ENCODE results near the gene ARID1B.

The ARID1B gene

DNA sequence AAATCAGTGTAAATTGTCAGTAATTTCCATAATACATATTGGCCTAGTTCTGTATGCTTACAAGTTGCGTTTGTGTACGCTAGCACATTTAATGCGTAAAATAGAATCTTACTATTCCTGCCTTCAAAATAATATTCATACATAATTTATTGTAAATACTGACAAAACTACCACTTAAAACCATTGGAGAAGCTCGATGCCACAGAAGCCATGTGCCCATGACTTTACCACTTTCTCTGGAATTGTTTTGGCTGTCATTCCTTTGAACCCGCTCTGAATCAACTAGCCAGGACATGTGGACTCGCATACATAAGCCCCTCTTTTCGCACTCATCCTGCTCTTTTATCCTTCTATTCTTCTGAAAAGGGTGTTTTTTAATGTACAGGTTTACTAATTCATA, 394.6 kb downstream of the ARID1B start:
- no peak for DNase-seq

DNA sequence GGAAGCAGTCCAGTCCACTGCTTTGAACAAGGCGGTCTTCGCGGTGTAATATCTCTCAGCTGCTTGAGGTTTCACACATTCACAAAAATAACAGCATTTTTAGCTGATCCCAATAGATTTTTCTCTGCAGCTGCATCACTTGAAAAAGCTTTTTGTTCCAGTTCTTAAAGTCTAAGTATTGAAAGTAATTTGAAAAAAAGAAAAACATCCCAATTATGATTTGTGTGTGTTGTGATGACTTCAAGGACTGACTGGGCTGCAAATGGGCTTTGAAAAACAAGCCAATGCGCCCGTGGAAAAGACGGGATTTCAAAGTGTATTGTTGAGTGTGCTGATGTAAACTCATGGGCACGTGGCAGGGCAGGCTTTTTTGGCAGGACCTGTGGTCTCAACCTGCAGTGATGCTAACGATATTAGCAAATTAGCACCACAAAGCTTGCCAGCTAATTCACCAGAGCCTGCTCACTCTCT, 395.1 kb downstream of the ARID1B start:
- DNase-seq, result no peak

DNA sequence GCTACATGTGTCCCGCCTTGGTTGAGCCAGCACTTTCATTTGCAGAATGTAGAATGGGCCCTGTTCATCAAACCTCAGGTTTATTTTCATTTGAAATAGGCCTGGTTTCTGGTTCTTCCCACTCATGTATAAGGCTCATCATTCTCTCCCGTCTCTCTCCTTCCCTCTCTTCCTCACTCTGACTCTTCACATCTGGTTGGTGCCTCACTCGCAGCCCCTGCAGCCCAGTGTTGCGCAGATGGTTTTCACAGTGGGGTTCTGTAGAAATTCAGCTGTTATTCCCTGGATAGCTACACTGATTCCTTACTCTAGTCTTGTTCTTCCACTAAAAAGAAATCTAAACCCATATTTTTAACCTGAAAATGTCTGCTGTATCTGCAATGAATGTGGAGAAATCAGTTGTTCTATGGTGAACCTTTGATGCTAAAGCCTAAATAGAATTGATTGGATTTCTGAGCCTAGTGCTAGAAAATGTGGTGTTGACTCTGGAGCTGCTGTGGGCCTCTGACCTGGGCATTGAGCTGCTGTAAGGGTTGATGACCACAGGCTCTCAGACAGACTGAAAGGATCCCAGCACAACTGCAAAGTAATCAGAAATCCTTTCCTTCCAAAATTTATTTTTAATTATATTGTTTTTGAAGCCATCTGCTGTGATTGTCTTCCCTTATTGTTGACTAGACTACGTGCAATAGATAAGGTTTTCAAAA, 395.8 kb downstream of the ARID1B start:
- DNase-seq, result no peak

DNA sequence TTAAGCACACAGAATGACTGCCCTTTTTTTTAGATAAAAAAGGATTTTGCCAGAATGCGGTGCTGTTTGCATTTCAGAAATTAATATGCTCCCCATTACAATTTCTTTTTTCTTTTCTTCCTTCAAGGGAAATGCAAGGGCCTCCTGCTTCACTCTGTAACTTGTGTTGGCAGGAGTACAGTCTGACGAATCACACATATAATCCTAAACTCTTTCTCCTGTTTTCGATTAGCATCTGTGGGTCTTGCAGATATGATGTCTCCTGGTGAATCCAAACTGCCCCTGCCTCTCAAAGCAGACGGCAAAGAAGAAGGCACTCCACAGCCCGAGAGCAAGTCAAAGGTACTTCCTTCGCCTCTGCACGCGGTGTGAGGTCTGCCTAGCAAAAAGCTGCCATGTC, 396.6 kb downstream of the ARID1B start:
- no peak for DNase-seq

DNA sequence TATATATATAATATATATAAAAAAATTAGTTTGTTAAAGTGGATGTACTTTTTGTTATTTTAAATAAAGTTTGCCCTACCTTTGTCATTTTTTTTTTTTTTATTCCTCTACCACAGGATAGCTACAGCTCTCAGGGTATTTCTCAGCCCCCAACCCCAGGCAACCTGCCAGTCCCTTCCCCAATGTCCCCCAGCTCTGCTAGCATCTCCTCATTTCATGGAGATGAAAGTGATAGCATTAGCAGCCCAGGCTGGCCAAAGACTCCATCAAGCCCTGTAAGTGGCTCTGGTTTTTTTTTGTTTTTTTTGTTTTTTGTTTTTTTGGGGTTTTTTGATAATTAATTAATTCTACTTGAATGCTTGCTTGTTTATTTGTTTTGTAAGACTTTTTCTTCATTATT, 397.6 kb downstream of the ARID1B start:
- DNase-seq, result no peak

DNA sequence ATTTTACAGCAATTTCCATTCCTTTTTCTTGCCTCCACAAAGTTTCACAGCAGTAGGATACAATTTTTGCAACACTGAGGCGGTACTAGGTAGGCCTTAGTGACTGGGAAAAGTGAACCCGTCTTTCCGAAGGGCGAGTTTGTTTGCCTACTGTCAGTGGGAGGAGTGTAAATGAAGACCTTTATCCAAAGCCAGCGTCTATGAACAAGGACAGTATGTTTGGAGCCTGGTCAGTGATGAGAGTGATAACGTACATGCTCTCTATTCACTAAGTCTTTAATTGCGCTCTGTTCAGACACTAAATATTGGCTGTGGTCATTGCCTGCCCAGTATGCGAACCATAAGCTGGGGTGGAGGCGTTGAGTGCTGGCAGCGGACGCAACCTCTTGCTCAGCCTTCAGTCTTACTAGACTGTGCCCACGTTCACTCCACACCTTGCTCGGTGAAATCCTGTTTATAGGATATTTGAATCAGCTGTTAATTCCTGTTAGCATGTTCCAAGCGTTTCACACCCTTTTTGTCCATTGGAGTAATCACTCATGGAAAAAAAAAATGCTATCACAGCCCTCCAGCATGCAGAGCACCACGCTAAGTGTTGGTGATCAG, 400.7 kb downstream of the ARID1B start:
- DNase-seq, result no peak

DNA sequence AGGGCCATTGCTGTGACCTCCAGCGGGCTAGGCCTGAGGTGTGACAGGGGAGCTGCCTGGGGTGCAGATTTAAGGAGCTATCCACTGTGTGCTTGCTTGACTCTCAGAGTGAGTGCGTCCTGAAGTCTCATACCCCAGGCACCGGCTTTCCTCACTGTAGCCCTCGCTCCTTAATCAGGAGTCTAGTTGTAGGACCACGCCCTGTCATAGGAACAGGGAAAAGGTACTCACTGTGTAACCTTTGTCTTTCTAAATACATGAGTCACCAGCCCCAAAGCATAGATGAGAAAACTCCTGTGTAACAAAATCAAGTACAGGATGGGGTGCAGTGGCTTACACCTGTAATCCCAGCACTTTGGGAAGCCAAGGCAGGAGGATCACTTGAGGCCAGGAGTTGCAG, 404.5 kb downstream of the ARID1B start:
- DNase-seq, result no peak

DNA sequence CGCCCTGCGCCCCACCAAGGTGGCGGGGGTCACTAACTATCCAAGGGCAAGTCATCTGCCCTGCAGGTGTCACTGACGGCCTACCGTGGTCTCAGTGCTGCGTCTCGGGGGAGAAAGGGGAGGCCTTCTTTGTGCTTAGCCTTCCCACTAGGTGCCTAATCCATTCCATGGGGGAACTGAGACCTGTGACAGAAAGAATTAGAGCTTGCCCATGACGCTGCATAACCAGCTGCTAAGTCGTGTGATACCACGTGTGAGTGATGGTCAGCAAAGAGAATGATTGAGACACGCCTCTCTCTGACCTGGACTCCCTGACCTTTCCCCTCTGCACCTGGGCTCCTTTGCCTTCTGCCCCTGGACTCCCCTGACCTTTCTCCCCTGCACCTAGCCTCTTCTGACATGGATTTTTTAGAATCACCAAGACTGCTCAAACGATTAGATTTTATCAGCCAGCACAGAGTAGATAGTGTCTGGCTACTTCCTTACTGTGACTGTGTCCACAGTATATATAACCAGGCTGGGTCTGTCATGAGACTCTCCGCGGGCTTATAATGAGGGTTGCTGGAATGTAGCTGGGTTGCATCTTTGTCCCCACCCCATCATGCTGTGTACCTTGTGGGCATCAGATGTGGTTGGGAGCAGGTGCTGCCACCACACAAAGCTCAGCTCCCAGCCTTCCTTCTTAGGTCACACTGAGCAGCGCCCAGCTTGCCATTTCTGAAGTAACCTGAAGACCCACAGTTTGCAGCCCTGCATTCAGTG, 405.5 kb downstream of the ARID1B start:
- no peak for DNase-seq

DNA sequence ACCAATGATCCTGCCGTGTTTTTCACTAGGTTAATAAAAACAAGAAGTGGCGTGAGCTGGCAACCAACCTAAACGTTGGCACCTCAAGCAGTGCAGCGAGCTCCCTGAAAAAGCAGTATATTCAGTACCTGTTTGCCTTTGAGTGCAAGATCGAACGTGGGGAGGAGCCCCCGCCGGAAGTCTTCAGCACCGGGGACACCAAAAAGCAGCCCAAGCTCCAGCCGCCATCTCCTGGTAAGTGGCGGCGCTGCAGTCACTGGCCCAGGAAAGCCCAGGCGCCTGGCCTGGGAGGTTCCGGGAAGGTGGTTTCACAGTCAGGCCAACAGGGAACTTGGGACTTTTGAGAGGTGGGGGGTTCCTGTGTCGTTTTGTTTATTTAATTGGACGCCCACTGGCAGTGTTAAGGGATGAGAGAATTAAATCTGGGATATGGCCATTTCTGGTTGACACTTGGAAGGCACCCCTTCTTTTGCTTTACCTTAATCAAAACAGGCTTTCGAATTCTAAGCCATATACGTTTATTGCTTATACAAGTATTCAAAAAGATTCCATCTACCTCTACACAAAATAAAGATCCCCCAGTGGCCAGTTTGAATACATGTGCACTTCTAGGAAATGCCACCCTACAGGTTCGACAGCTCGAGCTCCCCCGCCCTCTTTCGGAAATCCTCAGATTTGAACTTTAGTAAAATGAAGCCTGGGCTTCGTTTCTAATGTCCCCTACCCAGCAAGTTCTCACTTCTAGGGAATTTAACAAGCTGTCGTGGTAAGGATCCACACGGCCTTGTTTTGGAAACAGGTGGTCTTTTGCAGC, 407.2 kb downstream of the ARID1B start:
- DNase-seq, result no peak

DNA sequence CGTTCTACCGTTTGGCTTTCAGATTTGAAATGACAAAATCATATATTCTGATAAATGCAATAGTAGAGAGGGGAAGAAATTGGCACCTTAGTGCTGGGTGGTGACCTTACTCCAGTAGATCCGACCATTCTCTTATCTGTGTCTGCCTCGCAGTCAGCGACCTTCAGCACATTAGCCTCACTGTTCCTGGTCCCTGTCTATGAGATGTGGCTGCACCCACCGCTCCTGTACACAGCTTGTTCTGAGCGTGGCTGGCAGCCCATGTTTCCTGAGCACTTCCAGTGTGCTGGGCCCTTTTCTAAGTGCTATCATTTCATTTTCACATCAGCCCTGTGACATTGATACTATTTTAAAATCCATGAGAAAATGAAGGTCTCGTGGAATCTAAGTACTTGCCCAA, 408.0 kb downstream of the ARID1B start:
- DNase-seq, result no peak

DNA sequence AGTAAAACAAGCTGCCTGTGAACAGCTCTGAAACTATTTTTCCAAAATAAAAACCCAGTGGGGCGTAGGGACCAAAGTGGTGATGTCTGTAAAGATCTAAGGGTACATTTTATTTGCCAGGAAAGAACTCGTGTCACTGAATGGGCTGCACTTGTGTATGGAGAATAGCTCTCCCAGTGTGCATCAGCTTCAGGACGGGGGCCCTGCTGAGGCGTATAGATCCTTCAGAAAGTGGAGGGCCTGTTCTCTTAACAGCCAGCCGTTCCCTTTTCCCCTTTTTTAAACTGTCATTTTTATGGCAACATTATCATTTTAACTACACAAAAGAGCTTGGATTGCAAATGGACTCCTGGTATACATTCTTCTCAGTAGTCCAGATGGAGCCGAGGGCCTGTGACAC, 408.8 kb downstream of the ARID1B start:
- no peak for DNase-seq

DNA sequence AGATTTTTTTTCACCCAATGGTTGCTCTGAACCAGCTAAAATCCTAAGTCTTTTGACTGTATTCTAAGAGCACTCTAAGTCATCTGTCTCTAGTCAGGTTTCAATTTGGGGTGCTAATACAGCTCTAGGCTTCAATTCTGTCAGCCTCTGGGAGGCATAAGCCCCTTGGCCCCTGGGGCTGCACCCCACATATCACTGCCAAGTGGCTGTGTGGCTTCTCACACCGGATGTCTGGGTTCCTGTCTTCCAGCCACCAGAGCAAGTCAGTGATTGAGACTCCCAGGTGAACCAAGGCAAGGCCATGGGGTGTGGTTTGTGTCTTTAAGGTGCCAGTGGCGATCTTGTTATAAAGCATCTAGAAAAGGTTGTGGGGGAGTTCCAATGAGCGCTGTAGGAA, 409.6 kb downstream of the ARID1B start:
- no peak for DNase-seq

DNA sequence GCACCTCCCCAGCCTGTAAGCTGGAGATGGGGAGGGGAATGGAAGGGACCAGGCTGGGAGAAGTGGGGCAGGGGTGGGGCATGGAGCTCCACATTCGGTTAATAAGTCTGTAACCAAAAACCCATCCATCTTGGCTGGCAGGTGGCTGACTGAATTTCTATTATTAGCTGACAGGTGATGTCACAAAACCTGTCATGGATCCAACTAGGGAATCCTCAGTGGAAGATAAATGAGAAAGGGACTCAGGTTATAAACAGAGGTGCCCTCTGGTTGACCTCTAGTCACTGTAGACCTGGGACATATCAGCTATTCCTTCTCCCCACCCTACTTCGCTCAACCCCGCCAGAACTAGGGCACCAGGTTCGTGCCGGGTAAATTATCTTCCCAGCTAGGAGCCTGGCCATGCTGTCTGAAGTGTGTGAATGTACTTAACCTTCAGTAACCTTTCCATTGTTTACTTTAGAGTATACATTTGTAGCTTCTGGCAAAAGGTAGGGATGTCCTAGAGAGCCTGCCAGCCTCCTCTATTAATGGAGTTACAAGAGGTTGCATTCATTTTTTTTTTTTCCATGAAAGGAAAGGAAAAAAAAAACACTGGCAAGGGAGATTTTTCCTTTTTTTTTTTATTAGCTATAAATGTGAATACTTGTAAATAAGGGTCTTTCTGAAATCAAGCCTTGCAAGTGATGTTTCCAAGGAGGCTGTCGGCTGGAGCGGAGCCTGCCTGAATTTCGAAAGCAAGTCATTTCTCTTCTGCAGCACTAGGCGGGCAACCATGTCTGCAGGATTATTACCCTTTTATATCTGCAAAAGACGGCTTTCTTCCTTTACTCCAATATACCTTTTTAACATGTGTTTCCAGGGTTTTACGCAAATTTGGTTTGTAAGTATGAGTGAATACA, 410.3 kb downstream of the ARID1B start:
- peak; percentile 90 for DNase-seq

DNA sequence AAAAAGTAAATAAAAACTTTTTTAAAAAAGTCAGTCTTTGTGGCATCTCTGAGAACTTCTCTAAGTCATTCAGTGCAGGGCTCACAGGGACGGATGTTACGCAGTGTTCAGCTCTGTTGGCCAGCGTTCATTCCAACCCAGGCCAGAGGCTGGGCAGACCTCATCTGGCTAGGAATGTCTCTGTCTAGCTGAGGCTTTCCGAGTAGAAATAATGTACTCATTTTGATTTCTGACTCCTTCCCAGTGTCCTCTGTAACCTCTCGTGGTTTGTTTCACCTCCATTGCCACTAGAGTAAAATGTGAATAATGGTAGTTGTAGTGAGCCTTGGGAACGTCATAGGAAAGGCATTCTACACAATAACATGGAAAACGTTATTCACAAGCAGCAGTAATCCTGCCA, 411.0 kb downstream of the ARID1B start:
- no peak for DNase-seq

DNA sequence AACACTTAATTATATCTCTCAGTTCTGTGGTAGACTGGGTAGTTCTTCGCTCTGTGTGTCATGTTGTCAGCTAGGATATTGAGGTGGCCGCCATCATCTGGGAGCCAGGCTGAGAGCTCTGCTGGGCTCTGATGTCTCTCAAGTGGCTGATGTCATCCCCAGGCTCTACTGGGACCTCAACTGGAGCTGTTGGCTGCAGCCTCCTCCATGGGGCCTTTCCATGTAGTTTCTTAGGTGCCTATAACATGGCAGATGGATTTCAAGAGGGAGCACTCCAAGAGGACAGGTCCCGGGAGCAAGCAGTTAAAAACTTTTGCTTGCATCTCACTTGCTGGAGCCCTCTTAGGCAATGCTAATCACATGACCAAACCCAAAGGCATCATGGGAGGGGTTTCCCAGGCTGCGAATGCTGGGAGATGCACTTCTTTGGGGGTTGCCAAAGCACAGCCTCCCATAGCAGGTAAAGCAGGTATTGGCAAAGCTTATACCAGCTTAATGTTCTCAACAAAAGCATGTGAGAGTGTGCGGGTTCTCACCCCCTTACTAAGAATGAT, 416.3 kb downstream of the ARID1B start:
- DNase-seq, result no peak

DNA sequence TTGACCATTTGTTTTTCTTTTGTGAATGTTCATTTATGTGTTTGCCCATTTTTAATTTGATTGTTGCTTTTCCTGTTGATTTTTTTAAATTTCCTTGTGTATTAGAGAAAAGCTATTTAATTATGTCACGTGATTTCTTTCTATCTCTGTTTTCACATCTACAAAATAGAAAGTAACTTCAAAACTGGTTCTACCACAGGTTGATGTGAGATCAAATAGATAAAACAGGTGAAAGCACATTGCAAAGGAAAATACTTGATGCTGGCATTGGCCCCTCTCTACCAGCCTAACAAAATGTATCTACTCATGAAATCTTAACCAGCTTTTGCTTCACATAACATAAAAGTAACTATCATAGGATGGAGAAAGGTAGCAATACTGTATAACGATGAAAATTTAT, 416.9 kb downstream of the ARID1B start:
- DNase-seq, result no peak

DNA sequence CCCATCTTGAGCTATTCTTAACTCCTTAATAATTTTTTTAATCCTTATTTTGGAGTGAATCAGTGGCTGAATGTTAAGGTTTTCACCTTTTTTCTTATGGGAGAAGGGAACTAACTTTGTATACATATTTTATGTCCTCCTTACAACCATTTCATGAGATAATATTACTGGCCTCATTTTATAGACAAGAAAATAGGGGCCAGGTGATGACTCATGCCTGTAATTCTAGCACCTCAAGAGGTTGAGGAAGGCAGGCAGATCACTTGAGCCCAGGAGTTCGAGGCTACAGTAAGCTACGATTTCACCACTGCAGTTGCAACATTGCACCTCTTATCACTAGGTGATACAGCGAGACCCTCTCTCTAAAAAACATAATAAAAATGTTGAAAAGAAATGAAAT, 417.5 kb downstream of the ARID1B start:
- DNase-seq, result no peak

DNA sequence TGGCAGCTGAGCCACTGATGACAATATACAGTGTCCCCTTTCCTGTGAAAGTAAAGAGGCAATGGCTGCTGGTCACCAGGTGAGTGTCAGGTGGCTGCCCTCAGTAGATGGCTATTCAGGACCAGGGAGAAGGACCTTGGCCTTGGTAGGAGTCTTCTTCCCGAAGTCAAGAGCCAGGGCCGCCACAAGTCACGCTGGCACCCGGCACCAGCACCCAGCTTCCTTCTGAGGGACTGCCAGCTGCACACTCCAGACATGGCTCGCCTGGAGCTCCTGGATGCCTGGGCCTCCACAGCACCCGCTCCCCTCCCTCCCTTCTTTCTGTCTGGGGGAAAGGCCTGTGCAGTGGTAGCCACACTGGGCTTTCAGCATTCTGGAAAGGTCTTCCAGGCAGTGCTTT, 419.2 kb downstream of the ARID1B start:
- no peak for DNase-seq

DNA sequence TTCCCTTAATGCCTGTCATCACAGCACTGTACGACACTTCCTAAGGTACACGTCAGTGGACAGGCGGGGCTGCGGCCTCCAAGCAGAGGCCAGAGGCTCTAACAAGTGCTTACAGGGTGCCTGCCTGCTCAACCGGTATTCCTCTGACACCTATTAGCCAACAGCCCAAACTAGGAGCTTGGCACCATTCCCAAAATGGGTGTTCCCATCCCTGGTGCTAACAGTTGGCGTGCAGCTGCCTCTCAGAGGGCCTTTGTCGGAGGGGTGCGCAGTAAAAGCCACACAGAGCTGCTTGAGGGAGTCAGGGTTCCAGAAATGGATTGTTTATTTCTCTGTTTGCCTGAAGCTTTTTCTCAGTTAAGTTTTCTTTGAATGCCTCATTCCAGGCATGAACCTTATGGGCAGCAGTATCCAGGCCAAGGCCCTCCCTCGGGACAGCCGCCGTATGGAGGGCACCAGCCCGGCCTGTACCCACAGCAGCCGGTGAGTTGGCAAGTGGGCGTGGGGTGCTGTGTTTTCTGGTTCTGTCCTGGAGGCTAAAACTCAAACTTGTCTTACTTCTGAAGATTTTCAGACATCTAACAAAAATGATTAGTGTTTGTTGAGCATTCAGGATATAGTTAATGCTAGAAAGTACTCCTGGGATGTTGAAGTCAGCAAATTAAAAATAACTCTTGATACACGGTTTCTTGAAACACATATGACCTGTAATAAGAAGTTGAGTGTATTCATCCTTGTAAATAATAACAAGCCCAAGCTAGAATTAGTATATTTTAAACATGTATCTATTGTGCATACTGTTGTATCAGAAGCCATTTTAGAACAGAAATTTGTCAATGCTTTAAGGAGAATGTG, 421.5 kb downstream of the ARID1B start:
- peak; percentile 88 for DNase-seq

DNA sequence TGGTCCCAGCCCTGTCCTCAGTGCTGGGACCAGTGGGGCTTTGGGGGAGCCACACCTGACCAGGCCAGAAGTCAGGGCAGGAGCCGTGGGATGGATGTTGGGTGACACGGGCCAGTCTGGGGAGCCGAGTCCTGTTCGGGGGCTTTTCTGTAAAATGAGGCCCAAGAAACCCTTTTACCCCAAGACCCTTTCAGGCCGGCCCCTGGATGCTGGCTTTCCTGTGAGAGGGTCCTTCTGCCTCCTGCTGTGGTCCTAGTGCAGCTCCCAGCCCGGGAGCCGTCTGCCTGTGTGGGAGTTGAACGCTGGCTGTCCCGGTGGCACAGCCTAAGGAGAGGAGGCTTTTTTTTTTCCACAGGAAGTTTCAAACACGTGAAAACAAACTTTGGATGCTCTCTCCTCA, 422.9 kb downstream of the ARID1B start:
- DNase-seq, result no peak

DNA sequence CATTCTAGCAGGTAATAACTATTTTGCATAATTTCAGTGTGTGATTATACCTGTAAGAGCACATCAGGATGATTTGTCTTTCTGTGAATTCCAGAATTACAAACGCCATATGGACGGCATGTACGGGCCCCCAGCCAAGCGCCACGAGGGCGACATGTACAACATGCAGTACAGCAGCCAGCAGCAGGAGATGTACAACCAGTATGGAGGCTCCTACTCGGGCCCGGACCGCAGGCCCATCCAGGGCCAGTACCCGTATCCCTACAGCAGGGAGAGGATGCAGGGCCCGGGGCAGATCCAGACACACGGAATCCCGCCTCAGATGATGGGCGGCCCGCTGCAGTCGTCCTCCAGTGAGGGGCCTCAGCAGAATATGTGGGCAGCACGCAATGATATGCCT, 423.4 kb downstream of the ARID1B start:
- no peak for DNase-seq
